COLO668 (cell line): ENCODE results near the gene ARHGEF4.

Source experiments
- DNase-seq: peaks from one replicate; lab custom pipeline; 2025; ENCODE audit not compliant: unreplicated experiment; lab: John Stamatoyannopoulos, UW

ARHGEF4 gene

DNA sequence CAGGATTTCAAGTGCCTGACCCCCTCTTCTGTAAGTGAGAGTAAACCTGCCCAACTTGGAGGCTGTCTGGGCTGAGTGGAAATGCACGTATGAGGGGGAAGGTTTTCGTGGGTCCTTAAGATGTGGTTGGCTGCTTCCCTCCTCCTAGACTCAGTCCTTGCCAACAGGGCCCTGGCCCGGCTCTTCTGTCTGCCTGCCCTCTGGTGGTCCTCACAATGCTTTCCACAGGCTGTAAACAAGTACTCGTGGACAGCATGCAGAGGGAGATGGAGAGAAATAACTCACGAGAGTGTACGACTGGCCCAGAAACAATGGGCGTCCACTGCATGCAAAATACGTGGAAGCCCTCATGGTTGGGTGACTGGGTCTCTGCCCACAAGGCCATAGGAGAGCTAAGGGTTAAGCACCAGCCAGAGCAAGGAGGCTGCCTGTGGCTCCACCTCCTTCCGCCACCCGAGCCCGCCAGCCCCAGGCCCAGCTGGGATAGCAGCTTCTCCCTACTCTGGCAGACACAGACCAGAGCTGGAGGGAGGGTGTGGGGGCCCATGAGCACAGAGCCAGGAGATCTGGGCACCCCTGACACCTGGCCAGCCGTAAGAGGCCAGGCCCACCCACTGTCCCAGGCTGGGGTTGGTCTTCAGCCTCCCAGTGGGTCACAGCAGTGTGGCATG is 17.0 kb upstream of the ARHGEF4 start:
- DNase-seq = no peak

DNA sequence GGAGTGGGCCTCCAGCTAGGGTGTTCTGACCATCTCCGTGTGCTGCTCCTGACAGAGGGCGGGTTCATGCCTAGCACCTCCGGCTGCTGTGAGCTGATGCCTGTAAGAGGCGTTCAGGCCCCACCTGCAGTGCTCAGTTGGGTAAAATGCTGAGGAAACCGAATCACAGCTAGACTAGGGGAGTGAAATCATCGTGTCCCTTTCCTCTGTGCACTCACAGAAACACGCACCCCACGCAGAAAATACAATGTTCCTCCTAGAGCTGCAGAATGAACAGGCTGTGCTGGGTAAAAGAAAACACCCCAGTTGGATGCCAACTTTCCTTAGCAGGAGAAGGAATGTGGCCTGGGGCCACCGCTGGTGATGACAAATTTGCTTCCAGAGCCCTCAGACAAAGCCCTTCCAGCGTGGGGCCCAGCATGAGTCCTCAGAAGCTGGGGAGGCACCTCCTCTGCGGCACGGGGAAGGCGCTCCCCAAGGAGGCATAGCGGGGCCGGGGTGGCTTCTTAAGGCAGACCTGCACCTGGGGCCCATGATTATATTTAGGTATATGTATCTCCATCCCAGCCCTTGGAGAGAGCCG is 16.3 kb upstream of the ARHGEF4 start:
- DNase-seq = no peak

DNA sequence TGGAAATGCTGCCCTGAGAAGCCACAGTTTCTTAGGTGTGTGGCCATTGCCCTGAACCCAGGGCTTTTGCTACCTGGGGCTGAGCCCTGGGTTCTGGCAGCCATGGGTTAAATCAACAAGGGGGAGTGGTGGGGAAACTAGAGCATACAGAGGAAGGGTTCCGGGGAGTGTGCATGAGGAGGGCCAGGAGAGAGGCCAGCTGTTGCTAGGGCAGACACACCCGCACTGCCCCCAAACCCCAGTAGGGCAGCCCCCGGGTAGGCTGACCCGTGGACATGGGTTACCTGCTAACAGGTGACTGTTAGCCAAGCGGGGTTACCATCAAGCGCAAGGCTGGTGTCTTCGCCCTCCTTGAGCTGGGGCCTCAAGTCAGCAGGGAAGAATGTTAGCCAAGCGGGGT is 14.8 kb upstream of the ARHGEF4 start:
- DNase-seq = no peak

DNA sequence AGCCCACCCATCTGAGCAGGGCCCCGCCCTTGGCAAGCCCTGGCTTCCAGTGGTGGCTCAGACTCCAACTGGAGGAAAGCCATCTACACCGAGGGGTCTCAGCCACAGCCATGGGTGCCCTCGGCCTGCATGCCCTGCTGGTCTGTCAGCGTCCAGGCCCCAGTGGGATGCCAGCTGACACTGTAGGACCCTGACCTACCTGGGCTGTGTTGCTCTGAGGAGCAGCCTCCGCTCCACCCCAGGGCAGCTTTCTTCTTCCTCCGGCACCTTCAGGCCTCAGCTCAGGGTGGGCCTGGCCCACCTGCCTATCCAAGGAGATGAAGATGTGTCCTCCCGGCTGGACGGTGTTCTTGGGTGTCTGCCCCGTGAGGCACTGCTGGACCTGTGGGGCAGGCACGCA is 13.9 kb upstream of the ARHGEF4 start:
- no peak for DNase-seq

DNA sequence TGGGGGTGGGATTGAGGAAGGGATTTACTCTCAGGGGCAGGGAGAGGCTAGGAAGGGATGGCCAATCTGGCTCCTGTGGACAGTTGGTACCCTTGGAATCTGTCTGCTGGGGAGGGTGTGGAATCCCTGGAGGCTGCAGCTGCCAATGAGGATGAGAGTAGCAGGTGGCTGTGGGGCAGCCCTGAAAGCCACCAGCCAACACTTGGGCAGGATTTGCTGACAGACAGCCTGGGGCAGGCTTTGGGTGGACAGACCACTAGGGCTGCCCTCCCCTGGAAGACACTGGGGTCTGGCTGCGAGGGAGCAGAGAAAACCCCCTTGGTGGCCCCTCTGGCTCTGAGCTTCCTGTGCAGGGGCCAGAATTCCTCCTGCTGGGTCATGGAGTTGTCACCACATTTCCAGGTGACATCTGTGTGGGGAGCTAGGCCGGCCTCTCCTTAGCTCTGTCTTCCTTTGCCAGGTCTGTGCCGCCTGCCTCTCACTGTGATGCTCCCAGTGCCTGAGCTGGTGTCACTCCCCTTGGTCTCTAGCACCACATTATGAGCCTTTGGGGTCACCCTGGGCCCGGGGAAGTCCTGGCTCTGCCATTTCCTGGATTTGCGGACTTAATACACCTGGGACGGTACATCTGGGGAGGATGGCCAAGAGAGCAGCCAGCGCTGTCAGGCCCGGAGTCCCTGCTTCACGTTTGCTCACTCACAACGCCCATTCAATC is 13.4 kb upstream of the ARHGEF4 start:
- DNase-seq = no peak

DNA sequence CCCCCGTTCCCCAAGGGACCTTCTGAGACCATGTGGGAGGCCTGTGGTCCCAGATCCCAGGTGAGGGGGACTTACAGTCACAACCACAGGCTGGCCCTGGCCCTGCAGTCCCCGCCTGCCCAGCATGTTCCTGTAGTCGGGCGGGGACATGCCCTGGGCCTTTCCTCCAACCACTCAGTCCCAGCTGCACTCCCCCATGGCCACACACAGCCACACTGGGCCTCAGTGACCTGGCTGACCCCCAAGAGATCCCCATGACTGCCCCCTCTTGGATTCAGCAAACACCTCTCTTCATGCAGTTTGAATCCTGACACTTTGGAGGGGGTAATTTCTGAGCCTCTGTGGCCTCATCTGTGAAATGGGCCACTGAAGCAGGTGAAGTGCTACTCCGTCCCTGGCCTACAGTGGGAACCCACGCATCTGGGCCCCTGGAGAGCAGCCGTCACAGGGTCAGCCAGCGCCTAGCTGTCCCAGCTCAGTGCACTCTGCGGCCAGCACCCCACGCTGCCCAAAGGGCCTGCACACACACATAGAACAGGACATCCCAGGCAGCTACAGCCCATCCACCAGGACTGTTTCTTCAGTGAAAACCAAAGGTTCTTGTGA is 12.7 kb upstream of the ARHGEF4 start:
- peak; percentile 56 for DNase-seq

DNA sequence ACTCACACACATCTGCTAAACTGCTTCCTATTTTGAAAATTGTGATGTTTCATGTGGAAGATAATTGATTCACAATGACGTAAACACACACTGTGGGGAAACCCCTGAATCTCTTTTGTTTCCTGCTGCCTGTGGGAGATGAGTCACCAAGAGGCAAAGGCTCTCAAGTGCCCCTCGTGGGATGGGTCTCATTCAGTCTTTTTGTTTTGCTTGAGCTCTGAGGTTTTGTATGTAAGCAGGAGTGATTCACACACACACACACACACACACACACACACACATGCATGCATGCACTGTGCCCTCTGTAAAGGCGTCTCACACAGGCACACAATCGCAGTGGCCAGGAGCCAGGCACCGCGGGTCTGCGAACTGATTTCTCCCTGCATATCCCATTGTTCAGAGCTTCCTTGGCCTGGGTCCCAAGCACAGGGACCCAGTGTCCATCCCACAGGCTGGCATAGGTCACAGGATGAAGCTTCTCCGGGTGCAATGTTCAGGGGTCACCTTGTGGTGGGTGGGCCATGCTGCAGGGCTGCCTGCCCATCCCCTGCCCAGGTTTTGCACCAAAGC is 12.1 kb upstream of the ARHGEF4 start:
- peak; percentile 86 for DNase-seq

DNA sequence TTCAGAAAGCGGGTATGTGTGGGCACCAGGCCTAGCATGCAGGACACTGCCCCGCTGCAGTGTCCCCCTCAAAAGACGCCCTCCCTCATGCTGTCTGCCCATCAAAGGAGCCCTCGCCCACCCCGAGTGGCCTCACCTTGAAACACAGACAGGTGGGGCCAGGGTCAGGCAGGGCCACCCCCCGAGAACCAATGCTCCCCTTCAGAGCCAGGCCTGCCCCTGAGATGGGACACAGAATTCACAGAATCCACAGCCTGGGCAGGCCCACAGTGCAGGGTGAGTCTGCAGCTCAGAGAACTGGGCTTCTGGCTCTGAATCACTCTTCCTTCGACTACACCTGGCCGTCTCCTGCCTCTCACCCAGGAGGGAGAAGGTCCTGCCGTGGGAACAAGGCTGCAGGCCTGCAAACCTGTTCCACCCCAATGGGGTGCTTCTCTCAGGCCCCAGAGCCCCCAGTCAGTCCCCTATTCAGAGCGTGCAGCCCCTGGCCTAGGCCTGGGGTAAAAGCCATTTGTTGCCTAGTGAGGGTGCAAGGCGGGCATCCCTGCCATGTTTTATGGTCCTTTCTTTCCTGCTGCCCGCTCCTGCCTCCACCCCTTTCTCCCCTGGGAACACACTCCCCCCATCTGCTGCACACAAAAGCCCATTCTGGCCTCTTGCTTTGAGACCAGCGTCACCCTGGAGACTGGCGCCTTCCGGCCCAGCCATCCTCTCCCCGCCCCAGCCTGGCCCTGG is 11.3 kb upstream of the ARHGEF4 start:
- DNase-seq = no peak

DNA sequence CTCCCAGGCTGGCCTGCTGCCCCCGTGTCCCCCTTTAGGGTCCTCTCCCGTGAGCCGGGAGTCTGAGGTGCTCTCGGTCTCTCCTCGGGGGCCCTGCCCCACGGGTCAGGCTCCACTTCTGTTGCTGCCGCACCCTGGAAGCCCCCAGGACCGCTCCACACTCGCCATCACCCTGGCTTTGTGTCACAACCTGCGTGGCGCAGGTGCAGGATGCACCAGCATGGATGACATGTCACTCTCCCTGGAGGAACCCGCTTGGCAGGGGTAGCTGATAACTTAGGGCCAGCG is 10.8 kb upstream of the ARHGEF4 start:
- no peak for DNase-seq

DNA sequence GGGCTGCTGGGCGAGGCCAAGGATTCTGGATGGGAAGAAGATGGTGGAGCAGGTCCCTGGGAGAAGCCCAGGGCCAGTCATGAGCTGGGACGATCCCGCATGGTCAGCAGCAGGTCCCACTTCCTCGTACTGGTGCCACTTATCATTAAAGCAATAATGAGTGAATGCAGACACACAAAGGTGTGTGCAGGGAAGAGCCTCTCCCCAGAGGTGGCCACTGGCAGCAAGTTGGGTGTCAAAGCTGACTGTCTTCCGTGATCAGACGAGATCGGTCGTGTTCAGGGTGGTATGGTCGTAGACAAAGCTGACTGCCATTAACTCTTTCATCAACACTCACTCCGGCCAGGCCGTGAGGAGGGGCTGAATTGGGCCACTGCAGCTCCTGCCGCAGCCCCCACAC is 10.3 kb upstream of the ARHGEF4 start:
- DNase-seq = no peak

DNA sequence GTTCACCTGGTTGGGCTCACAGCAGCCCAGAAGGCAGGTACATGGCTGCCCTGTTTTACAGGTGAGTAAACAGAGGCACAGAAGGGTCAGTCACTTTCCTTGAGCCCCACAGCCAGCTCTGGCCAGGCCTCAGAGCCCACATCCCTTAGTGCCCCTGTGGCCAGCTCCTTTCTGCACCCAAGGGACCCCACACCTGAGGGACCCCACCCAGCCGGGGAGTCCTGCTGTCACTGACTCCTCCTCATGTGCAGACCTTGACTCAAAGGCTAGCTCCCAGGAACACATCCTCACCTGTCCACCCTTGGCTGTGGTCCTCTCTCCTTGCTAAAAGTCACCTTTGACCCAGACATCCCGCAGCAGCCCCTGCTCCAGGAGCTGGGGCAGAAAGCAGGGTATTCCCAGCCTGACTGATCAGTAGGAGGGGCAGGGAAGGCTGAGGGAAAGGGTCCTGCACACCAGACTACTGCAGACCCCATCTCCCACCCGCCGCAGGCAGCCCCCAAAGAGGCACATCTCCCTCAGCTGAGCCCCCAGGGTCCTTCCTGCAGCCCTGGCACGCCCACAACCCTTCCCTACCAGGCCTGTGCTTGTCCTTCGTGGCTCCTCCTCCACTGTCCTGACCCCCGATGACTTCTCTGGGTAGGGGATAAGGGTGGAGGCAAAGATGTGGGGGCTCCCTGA is 9.8 kb upstream of the ARHGEF4 start:
- no peak for DNase-seq

DNA sequence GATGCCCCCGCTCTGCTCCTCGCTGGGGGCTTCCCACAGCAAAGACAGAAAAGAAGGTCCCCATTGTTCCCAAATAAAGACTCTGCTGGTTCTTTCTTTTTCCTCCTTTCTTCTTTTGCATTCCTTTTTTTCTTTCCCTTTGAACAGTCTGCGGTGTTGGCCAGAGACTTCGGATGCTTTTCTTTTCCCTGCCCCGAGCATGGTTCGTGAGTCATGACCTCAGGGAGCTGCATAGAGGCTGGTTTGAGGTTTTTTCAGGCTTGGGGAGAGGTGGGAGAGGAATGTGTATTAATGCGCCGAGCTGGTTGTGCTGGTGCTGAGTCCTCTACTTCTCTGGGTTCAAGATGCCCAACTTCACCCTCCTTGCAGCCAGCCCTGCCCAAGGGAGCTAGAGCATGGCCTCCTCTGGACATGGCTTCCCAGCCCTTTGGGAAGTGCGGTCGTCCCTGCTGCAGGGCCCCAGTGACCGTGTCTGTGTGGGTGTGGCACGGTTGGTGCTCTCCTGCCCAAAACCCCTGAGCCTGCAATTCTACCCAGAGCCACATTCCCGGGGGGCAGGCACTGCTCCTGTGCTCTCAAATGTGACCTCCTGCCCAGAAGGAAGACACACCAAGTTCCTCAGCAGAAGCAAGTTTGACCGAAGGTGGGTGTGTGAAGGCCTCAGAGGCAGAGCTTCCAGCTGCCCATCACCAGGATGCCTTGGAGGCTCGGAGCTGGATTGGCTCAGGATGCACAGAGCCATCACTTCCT is 9.0 kb upstream of the ARHGEF4 start:
- DNase-seq = no peak

DNA sequence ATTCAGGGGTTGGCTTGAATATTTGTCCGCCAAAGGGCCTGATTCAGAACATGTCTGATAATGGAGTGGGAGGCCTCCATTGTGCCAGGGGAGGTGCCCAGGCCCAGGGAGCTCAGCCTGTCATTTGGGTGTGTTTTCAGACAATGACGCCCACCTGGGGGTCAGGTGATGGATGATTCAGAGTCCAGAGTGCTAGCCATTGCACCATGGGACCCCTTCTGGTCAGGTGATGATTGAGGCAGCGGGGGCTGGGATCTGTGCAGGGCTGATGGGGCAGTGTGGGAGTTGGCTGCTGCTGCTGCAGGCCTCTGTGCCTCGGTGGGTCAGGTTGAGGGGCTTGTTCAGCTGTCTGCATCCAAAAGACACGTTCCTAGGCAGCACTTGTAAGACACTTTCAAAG is 8.3 kb upstream of the ARHGEF4 start:
- peak; percentile 44 for DNase-seq

DNA sequence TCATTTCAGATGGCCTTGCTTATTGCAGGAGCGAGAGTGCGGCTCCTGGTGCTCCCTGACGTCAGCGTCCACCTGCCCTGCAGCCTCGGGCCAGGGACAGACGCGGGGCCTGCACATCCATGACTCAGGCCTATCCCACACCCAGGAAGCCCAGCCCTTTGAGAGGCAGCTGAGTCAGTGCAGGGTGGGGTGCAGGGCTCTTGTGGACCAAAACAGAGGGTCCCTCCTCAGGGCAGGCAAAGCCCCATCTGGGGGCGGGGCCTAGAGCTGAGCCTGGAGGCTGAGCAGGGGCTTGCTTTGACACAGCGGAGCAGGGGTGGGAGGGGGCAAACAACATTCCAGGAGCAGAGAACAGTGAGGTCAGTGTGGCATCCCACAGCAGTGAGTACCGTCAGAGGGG is 7.7 kb upstream of the ARHGEF4 start:
- peak; percentile 85 for DNase-seq

DNA sequence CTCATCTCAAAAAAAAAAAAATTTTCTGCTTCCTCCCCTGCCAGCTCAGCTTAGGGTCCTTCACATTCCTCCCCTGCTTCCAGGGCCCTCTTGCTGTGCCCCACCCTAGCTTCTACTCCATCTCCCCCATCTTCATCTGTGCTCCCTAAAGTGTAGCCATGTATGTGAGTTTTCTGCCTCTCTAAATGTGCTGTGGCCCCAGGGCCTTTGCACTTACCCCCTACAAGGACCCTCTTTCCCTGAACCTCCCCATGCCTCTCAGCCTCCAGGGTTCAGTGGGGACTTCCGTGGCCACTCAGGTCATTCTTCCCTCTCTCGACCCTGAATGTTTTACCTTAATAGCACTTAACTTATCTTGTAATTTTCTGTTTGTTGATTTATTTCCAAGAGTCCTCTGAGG is 6.2 kb upstream of the ARHGEF4 start:
- DNase-seq = no peak

DNA sequence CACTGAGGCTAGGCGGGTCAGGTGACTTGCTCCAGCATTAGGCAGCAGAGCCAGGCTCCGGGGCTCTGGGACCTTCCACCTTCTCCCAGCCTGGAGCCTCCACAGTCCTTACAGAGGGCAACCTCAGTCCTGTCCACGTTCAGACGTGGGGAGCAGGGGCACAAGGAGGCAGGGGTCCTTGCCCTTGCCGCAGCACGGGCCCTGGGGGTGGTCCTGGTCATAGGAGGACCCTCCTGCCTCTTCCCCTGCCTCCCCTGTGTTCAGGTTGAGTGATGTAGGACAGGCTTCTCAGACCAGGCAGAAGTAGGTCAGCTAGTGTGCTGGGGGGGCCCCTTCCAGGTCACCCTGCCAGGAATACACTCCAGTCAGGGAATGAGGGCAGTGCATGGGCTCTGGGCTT is 5.4 kb upstream of the ARHGEF4 start:
- DNase-seq = no peak

DNA sequence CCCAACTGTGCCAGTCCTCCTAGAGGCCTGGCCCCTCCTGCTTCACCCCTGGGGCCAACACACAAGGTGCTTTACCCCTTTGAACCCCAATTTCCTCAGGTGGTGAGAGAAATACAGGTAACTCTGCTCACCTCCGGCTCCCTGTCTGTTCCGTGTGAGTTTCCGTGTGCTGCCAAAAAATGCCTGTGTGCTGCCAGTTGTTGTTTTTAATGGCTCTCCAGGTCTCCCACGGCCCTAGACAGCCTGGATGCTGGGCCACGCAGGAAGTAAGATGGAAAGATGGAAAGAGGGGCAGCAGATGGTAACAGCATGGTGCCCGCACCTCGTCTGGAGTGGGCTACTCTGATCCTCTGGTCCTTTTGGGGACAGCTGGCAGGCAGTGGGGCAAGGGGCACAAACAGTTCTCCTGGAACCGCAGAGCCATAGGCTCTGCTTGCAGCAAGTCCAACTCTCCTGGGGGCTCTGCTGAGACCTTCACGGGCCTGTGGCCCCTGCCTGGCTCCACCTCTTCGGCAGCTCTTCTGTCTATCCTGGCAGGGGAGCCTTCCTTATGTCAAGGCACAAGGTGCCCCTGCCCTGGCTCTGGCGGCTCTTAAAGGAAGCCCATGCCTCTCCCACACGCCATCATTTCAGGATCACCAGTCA is 4.3 kb upstream of the ARHGEF4 start:
- DNase-seq = no peak

DNA sequence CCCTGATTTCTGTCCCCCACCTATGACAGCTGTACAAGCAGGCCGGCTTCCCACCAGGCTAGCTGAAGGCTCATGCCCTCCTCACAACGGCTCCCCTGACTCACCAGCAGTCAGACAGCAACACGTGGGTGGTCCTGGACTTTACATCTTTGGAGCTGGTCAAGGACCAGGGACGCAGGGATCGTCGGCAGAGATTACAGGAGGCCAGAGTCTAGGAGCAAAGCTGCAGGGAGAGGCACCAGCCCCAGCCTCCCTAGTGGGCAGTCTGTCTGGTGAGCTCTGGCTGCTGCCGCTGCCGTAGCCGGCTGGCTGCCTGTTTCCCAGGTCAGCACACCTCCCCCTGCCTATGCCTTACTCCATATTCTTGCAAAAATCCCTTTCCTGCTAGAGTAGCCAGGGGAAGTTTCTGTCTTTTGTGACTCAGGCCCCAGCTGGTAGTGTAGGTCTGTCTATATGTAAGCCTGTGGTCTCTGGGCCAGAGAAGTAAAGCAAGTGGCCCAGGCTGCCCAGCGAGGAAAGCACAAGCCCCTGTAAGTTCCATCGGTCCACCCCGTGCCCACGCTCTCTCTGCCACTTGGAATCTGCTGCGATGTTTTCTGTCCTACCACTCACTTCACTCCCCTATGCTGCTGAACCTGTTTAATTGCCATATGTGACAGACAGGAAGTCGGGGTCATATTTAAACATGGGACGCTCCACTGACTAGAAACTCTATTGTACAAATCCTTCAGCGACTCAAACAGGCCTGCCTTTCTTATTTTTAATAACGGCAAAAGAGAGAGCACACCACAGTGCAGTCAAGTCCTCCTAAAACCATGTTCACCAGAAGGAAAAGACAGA is 2.4 kb upstream of the ARHGEF4 start:
- peak; percentile 25 for DNase-seq
